Right renal cortex interstitium (tissue), 3 donors: ENCODE measurements around the gene ZFR. TPM values are rescaled to one million over a fixed set of nuclear protein-coding genes. Genes with fewer than 3 reads are reported as not detected.
"Not testable (repeated sequence)": the region's sequence is repeated elsewhere in the genome, so short reads cannot be mapped to it uniquely, and the experiment has no call there.

Source experiments
- DNase-seq, 3 donors: peaks; one replicate each; pipeline ENCODE4 v3.0.0-alpha.2; 2013; ENCODE audit warnings: low read depth in 3 of 3, low spot score in 2 of 3
- polyA plus RNA-seq, 3 donors: library from polyadenylated mRNA; unstranded; fragments of 120-200 nt; gene quantifications; one replicate each; pipeline ENCODE4 v1.2.1, GENCODE V29; 2013; ENCODE audit not compliant: insufficient read length in 3 of 3

The ZFR gene
- polyA plus RNA-seq, 3 donors, result 126 to 140 (median 138) TPM

DNA sequence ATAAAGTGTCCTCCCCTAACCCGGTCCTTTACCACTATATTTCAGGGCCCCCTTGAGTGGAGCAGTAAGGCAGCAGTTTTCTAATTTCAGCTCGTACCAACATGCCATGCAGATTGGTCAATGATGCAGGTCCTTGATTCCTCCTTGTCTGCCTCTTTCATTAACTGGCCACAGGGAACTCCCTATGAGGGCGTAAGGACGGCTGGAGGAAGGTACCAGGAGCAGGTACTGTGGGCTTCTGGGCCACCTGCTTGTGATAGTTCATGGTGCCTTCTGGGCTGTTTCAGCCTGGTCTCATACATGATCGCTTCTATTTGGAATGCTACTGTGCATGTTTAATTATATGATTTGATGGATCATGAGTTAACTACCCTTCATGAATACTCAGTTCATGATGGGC lies 9.4 kb upstream of the ZFR start:
- DNase-seq, result no peak

DNA sequence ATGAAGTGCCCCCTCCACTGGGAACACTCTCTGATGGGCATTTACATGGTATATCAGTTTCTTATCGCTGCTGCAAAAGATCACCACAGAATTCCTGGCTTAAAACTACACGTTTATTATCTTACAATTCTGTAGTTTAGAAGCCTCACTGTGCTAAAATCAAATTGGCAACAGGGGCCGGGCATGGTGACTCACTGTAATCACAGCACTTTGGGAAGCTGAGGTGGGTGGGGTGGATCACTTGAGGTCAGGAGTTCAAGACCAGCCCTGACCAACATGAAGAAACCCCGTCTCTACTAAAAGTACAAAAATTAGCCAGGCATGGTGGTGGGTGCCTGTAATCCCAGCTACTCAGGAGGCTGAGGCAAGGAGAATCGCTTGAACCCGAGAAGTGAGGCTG lies 7.8 kb upstream of the ZFR start:
- DNase-seq, result not testable (repeated sequence)

DNA sequence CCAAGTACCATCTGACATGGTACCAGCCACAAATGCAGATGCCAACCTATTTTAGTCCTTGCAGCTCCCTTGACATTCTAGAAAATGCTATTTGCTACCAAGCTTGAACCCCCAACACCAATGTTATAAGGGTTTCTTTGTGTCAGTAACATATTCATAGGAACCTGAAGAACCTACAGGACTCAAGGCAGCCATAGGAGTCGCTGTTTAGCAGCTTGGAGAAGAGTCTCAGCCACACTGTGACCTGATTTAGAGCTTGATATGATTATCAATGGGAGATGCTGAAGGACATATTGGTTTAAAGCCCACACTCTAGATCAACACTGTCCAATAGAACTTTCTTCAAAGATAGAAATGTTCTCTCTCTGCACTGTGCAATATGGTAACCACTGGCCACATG lies 6.4 kb upstream of the ZFR start:
- no peak for DNase-seq

DNA sequence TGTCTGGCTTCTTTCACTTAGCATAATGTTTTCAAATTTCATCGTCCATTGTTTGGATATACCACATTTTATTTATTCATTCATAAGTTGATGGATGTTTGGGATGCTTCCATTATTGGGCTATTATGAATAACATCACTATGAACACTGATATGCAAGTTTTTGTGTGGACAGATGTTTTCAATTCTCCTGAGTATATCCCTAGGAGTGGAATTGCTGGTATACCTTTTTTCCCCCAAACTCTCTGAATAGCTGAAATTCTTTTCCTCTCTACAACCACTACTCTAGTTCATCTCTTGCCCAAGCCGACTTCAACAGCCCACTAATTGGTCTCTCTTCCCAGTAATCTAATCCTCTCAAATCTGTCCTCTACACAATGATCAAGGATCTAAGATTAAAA lies 4.7 kb upstream of the ZFR start:
- DNase-seq, result no peak

DNA sequence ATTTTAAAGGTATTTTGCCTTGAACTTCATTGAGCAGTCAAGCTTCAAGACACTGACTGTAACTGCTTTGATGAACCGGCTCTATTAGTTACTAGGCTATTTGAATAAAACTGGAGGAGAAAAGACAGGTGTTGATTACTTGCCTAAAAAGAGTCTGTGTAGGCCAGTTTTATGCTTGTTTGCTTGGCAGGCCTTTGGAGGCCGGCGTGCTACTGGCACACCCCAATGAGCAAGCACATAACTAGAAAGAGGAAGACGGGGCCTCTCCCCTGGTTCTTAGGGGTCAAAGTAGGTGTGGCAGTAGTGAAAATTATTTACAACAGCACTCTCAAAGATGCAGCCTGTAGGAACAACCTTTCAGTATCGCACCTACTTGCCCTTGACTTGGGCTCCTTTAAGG lies 2.1 kb upstream of the ZFR start:
- no peak for DNase-seq

DNA sequence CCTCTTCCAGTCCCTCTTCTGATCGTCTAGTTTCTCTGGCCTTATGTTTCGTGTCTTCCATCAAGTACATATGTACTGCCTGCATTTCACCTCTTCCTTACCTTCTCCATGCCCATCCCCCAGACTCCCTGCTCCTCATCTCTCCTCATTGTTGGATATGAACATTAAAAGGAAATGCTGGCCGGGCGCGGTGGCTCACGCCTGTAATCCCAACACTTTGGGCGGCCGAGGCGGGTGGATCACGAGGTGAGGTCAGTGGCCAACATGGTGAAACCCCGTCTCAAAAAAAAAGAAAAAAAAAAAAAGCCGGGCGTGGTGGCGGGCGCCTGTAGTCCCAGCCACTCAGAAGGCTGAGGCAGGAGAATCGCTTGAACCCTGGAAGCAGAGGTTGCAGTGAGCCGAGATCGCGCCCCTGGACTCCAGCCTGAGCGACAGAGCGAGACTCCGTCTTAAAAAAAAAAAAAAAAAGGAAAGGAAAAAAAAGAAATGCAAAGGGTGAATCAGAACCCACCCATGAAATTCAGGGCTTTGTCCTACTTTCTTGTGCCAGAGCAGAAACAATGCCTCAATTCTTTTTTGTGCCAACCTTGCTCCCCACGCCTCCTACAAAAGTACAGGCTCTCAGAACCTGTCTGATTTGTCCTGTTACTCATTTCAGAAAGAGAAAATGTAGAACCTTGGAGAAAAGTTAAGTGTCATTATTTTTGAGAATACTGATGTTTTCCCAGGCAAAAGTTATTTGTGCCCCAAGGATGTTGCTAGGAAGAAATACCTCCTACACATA lies 1.5 kb upstream of the ZFR start:
- DNase-seq, result no peak

DNA sequence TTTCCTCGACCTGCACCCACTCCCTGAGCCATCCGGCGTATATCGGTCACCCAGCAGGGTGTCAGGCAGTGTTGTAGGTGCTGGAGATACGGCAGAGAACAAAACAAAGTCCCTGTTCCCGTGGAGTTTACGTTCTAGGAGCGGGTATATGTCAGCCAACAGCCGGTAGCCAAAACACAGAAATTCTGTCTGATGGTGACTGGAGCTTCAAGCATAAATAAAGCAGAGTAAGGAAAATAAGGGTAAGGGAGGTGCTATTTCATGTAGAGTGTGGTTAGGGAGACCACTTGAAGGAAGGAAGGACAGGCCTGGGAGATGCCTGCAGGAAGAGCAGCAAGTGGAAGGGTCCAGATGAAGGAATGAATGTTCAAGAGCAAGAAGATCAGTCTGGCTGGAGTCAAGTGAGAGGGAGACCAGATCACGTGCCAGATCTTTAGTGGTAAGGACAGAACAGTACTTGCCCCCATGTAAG lies 783 bp upstream of the ZFR start:
- DNase-seq, result no peak

DNA sequence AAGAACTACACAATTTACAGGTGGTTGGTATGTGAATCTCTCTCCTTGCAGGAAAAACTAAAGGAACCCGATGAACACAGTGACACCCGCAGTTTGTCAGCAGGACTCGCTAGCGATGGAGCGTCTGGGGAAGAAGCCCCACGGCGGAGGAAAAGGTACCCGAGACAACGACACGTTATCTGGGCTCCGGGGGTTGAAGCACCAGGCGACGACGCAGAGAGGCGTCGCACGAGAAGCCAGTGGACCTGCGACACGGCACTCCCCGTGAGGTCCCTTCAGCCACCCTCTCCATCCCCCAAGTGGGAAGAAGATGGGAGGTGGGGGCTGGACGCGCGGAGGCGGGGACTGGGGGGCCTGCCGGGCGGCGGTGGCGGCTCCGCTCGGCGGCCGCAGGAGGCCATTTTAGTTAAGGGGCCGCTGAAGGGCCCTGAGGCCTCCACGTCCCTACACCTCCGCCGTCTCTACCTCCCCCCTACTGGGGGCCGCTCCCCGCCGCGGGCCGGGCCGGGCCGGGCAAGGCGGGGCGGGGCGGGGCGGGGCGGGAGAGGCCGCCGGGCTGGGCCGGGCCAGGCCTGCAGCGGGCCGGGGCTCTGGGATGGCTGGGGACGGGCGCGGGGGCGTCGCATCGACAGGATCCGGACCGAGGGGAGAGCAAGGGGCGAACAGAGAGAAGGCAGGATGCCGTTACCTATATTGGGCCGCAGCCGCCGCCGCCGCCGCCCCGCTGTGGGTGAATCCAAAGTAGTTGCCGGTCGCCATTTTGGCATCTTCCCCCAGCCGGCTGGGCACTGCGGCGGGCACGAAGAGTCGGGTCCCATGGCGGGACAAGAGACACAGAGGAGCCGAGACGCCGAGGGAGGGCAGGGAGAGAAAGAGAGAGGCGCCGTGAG lies 754 bp downstream of the ZFR start:
- no peak for DNase-seq

DNA sequence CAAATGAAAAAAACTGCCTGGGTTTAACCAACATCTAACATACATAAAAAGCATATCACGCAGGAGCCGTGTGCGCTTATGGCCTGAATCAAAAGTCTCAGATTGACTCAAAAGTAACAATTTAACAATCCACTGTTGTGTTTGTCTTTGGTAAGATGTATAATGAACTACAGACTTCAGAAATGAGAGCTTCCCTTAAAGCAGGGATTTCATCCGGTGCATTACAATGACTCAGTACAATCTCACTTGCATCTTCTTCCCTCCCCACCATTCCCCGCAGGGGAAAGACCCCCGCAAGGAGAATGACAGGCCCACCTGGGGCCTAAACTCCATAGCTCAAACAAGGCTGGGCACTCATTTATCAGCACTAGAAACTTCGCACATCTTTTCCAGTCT lies 1.4 kb downstream of the ZFR start:
- DNase-seq, result no peak

DNA sequence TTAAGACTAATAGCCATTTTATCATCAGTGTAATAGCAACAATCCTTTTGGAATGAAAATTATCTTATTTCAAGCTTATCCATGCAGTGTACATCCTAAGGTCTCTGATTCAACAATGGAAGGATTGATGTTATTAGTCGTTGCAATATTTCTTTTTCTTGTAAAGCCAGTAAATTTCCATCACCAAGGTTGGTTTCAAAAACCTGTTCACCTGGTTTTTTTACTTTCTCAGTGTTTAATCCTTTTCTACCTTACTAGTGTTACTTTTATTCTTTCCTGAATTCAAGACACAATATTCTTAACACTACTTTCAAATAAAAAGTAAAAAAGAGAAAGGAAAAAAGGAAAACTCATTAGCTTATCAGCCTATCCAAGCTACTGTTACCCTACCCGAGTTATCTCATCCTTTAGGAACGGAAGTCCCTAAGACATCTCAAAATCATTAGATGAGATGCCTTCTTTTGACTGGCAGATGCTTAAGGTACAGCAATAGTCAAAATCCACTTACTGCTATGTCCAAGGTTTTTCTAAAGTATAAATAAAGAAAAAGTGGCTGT lies 5.4 kb downstream of the ZFR start:
- no peak for DNase-seq

DNA sequence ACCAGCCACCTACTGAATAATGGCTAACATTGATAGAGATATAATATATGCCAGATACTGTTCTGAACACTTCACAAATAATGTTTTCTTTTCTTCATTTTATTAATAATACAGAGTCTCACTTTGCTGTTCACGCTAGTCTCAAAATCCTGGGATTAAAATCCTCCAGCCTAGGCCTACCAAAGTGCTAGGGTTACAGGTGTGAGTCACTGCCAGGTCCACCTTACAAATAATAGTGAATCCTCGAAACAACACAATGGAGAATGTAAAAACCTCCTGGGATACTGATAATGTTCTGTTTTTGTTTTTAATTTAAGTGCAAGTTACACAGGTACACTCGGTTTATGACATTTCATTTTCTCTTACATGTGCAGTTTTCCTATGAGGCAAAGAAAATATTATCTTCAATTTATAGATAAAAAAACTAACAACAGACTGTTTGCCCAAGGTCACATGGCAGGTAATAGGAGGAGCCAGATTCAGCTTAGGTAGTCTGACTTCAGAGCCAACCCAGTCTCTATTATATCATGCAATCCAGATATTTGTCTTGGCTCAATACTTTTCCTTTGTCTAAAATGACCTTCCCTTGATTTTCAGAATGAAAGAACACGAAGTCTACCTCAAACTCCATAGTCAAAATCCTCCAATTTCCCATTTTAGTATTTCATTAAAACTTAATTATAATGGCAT lies 7.8 kb downstream of the ZFR start:
- DNase-seq, result no peak

DNA sequence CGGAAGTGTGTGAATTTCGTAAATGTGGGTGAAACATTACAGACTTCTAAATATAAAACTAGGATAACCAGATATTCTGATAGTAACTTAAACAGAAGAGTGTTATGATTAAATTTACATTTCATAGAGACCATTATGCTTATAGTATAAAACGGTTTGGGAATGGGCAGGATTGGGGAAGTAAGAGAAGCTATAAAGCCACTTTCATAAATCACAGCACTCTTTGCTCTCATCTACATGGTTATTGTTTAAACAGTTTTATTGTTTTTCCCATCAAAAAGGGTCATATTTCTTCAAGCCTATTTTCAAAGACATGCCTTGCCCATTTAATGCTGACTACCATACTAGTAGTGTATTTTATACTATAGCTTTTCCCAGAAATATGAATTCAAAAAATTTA lies 9.2 kb downstream of the ZFR start:
- no peak for DNase-seq

DNA sequence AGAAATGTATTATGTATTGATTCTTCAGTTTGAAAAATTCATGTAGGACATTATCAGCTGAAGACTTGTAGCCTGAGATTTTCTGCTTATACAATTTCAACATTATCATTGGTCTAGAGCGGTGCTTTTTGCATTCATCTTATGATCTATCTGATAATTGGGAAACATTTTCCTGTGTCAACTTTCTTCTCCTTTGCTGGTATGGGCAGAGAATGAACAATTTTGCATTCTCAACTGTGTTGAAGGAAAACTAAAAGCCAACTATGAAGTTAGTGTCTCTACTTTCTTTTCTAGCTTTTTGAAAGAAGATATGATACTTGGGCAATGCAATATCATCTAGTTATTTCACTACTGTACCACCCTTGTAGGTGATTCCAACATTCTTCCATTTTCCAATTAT lies 10.3 kb downstream of the ZFR start:
- no peak for DNase-seq

DNA sequence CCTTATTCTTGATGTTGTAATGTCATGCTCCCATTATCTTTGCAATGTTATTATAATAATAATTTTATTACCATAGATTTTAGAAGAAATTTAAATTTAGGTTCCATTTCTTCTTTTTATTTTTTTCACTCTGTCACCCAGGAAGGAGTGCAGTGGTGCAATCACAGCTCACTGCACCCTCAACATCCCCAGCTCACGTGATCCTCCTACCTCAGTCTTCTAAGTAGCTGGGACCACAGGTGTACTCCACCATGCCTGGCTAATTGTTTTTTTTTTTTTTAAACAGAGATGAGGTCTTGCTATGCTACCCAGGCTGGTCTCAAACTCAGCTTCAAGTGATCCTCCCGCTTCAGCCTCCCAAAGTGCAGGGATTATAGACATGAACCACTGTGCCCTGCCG lies 11.9 kb downstream of the ZFR start:
- no peak for DNase-seq

DNA sequence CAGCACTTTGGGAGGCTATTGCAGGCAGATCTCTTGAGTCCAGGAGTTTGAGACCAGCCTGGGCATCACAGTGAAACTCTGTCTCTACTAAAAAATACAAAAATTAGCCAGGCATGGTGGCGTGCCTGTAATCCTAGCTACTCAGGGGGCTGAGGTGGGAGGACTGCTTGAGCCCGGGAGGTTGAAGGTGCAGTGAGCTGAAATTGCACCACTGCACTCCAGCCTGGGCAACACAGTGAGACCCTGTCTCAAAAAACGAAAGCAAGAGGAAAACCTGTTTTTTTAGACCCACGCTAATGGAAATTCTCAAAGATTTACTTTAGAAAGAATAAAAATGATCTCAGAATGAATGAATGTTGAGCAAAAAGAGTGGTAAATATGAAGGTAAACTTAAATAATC lies 13.7 kb downstream of the ZFR start:
- not testable (repeated sequence) for DNase-seq

DNA sequence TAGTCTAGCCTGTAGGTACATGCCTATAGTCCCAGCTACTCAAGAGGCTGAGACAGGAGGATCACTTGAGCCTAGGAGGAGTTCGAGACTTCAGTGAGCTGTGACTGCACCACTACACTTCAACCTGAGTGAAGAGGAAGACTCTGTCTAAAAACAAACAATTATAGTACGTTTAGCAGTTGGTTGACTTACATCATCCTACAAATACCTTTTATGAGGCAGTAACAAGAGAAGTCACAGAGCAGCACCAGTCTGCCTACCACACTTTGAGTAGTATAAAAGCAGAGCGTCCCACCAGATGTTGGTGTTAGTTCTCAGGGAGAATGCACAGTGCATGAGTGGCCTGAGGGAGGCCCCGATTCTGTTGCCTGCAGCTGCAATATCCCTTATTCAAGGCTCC lies 16.1 kb downstream of the ZFR start:
- no peak for DNase-seq

DNA sequence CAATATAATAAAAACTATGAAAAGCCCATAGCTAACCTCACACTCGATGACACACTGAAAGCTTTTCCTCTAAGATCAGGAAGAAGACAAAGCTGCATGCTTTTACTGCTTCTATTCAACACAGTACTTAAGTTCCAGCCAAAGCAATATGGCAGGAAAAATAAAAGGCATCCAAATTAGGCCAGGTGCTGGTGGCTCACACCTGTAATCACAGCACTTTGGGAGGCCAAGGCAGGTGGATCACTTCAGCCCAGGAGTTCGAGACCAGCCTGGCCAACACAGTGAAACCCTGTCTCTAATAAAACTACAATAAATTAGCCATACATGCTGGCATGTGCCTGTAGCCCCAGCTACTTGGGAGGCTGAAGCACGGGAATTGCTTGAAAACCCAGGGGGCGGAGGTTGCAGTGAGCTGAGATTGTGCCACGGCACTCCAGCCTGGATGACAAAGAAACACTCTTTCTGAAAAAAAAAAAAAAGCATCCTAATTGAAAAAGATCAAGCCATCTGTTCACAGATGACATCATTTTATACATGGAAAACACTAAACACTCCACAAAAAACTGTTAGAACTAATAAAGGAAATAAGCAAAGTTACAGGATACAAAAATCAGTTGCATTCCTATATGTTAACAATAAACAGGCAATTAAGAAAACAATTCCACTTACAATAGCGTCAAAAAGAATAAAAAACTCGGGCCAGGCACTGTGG lies 17.9 kb downstream of the ZFR start:
- DNase-seq, result no peak

DNA sequence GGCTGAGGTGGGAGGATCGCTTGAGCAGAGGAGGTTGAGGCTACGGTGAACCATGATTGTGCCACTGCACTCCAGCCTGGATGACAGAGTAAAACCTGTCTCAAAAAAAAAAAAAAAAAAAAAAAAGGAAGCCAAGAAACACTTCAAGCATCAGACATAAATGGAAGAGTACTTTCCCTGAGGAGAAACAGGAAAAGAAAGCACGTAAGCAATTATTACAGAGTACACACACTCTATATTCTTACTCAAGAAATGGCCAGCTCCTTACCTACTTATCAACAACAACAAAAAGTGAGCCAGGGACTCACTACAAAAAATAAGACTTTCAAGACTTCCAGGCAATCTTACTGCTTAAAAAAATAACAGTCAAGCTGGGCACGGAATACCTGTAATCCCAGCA lies 21.8 kb downstream of the ZFR start:
- no peak for DNase-seq

DNA sequence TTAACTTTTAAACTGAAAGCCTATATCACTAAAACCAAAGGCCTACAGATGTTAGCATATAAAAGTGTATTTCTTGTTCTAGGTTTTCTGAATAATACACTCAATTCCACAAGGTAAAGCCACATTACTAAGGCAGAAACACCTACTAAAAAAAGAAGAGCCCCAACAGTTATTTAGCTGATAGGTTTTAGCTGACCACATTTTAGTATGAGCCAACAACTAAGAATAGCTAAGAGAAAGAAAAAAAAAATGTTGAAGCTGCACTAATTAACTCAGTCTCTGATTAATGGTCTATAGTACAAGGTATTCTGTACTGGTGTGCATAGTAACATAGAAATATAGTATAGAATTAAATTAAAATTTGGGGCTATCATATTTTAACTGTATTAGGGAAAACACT lies 23.5 kb downstream of the ZFR start:
- DNase-seq, result no peak

DNA sequence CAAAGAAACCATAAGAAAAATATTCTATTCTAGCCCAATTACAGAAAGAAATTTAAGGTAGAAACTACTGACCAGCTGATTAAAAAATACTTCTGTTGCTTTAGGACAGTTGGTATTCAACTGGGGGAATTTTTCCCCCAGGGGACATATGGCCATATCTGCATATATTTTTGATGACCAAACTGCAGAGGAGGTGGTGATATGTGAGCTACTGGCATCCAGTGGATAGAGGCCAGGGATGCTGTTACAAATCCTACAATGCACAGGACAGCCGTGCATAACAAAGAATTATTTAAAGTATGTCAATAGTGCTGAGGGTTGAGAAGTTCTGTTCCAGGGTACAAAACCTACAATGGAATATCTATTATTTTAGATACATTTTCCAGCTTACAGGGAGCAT lies 24.0 kb downstream of the ZFR start:
- DNase-seq, result no peak
